OCI-LY3 (cell line): ENCODE results near the gene PLAA.

ENCODE experiments used
- EZH2phosphoT487 ChIP-seq: fragments of 200-600 bp; shearing (Covaris generic); IDR thresholded peaks from 2 replicates; pipeline ENCODE4 v1.6.1; 2018; ENCODE audit warnings: antibody characterized with exemption, mixed run types, low read depth
- TF ChIP-seq, protein P1 (sequence below): fragments of 200-600, 300-600 bp; sonication (generic); IDR thresholded peaks from 2 replicates; pipeline ENCODE4 v1.5.1; 2014; ENCODE audit warnings: antibody characterized with exemption, low read length, low read depth

DNA sequence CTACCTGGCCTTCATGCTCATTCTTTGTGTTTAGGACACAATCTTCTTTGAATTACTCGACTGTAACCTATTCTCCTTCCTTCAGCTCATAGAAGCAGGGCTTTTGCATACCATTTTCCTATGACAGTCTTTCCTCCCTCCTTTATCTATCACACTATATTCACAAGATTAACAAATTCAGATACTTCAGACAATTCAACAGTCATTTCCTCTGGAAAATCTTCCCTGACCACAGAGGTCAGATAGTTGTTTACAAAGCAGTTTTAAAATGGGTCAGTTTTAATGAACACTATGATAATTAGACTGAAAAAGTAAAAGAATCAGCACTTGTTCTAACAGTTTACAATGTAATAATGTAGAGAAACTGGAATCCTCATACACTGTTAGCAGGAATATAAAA is 58.8 kb downstream of the PLAA start:
- TF ChIP-seq, protein P1, sequence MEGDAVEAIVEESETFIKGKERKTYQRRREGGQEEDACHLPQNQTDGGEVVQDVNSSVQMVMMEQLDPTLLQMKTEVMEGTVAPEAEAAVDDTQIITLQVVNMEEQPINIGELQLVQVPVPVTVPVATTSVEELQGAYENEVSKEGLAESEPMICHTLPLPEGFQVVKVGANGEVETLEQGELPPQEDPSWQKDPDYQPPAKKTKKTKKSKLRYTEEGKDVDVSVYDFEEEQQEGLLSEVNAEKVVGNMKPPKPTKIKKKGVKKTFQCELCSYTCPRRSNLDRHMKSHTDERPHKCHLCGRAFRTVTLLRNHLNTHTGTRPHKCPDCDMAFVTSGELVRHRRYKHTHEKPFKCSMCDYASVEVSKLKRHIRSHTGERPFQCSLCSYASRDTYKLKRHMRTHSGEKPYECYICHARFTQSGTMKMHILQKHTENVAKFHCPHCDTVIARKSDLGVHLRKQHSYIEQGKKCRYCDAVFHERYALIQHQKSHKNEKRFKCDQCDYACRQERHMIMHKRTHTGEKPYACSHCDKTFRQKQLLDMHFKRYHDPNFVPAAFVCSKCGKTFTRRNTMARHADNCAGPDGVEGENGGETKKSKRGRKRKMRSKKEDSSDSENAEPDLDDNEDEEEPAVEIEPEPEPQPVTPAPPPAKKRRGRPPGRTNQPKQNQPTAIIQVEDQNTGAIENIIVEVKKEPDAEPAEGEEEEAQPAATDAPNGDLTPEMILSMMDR: no peak
- no peak for TF ChIP-seq EZH2phosphoT487
